Endothelial cell of umbilical vein (primary cell): ENCODE results near the gene GGT5. TPM values are rescaled to one million over a fixed set of nuclear protein-coding genes. Genes with fewer than 3 reads are reported as not detected.

Experiments
- BruUV-seq: library from RNA; stranded (reverse); fragments of 400-500 nt; replicated peaks from 2 replicates; lab custom pipeline; 2021; lab: Mats Ljungman, UMichigan
- CTCF ChIA-PET: fragments of 300-600, 350-600 bp; sonication (Branson Sonifier 250); formaldehyde crosslinking; loops from one replicate; lab custom pipeline; 2021; ENCODE audit warnings: antibody characterized with exemption, inconsistent platforms; lab: Charles Lee
- POLR2A ChIA-PET: fragments of 300-600, 350-600 bp; sonication (Branson Sonifier 250); formaldehyde crosslinking; loops from one replicate; lab custom pipeline; 2021; ENCODE audit warnings: antibody characterized with exemption, inconsistent platforms; lab: Charles Lee
- DNase-seq: peaks from one replicate; pipeline ENCODE4 v3.0.0-alpha.2; 2011; ENCODE audit warnings: low read depth, low spot score
- FAIRE-seq: peaks from 2 replicates; lab custom pipeline; 2011; peaks lifted over from hg19 to GRCh38; lab: Jason Lieb, UNC
- H2AFZ ChIP-seq: 2 replicates; pipeline ENCODE4 v1.6.0; 2012; ENCODE audit warnings: low read depth, low read length, control low read depth, inconsistent platforms
- H3K27ac ChIP-seq: 2 replicates; pipeline ENCODE4 v1.5.1; 2011; ENCODE audit warnings: low read depth, mild to moderate bottlenecking, control low read depth, low read length, moderate library complexity; ENCODE audit not compliant: insufficient read depth
- H3K27me3 ChIP-seq, 2 experiments: 2 replicates each; pipeline versions ENCODE4 v1.6.0 to v1.6.1; 2011; ENCODE audit warnings: low read length in 2 of 2, mixed read lengths in 1 of 2; ENCODE audit not compliant: control insufficient read depth in 2 of 2, insufficient read depth in 2 of 2
- H3K36me3 ChIP-seq, 2 experiments: 2 replicates in 1 of 2; 3 replicates in 1 of 2; pipeline ENCODE4 v1.5.1; 2011; ENCODE audit warnings: low read length in 2 of 2, mild to moderate bottlenecking in 1 of 2, moderate library complexity in 1 of 2; ENCODE audit not compliant: control insufficient read depth in 2 of 2, insufficient read depth in 2 of 2; ENCODE audit errors: extremely low read depth in 1 of 2
- H3K4me1 ChIP-seq: 3 replicates; pipeline ENCODE4 v1.5.1; 2011; ENCODE audit warnings: mild to moderate bottlenecking, low read length; ENCODE audit not compliant: control insufficient read depth, insufficient read depth; ENCODE audit errors: extremely low read depth
- H3K4me2 ChIP-seq: 2 replicates; pipeline ENCODE4 v1.6.1; 2011; ENCODE audit warnings: low read length, control low read depth, mixed read lengths; ENCODE audit not compliant: insufficient read depth
- H3K4me3 ChIP-seq, 3 experiments: fragments of 200-600 bp in 1 of 3; sonication (generic), shearing (Covaris generic) in 1 of 3; replicated peaks in 1 of 3; 2 replicates each; pipeline ENCODE4 v1.5.1; 2011 to 2016; ENCODE audit warnings: control low read depth in 3 of 3, low read length in 3 of 3, mild to moderate bottlenecking in 2 of 3, inconsistent platforms in 1 of 3, low read depth in 1 of 3, moderate library complexity in 1 of 3; ENCODE audit not compliant: insufficient read depth in 1 of 3
- H3K79me2 ChIP-seq: 2 replicates; pipeline ENCODE4 v1.6.0; 2012; ENCODE audit warnings: low read length, inconsistent platforms; ENCODE audit not compliant: control insufficient read depth, insufficient read depth
- H3K9ac ChIP-seq: replicated peaks from 2 replicates; pipeline ENCODE3; 2011; ENCODE audit warnings: low read length, control low read depth; ENCODE audit not compliant: insufficient read depth; ENCODE audit errors: extremely low read depth
- H3K9me1 ChIP-seq: replicated peaks from 3 replicates; pipeline ENCODE4 v1.6.0; 2011; ENCODE audit warnings: mild to moderate bottlenecking, low read length; ENCODE audit not compliant: control insufficient read depth, insufficient read depth; ENCODE audit errors: extremely low read depth
- H3K9me3 ChIP-seq: replicated peaks from 2 replicates; pipeline ENCODE4 v1.5.1; 2012; ENCODE audit warnings: low read length, inconsistent platforms; ENCODE audit not compliant: control insufficient read depth, insufficient read depth
- H4K20me1 ChIP-seq: replicated peaks from 2 replicates; pipeline ENCODE3; 2011; ENCODE audit warnings: mild to moderate bottlenecking, low read length; ENCODE audit not compliant: control insufficient read depth, insufficient read depth; ENCODE audit errors: extremely low read depth
- CTCF ChIP-seq, 2 donors: IDR thresholded peaks; 1 replicate in 1 of 2; 2 replicates in 1 of 2; pipeline ENCODE4 v1.5.1; 2011; ENCODE audit warnings: low read length in 2 of 2, mild to moderate bottlenecking in 2 of 2, moderate library complexity in 2 of 2, control low read depth in 1 of 2, inconsistent platforms in 1 of 2, low read depth in 1 of 2; ENCODE audit not compliant: insufficient read depth in 1 of 2; ENCODE audit errors: extremely low read depth in 1 of 2
- FOS ChIP-seq: IDR thresholded peaks from 2 replicates; pipeline ENCODE4 v1.6.1; 2011; ENCODE audit warnings: mild to moderate bottlenecking, low read length, moderate library complexity, borderline replicate concordance; ENCODE audit not compliant: insufficient read depth
- JUN ChIP-seq: IDR thresholded peaks from 2 replicates; pipeline ENCODE4 v1.6.1; 2011; ENCODE audit warnings: borderline replicate concordance, low read depth; ENCODE audit not compliant: insufficient read length, insufficient read depth
- MAX ChIP-seq: IDR thresholded peaks from 2 replicates; pipeline ENCODE4 v1.6.1; 2011; ENCODE audit not compliant: insufficient read depth, insufficient read length
- POLR2A ChIP-seq: IDR thresholded peaks from 2 replicates; pipeline ENCODE4 v1.6.1; 2012; ENCODE audit warnings: low read depth, mild to moderate bottlenecking, control low read depth, low read length
- POLR2AphosphoS5 ChIP-seq: IDR thresholded peaks from 2 replicates; pipeline ENCODE4 v1.6.1; 2012; ENCODE audit warnings: low read depth, mild to moderate bottlenecking, control low read depth, low read length, moderate library complexity; ENCODE audit not compliant: insufficient read depth
- dilution Hi-C: fragments of 300-500 bp; cut with MboI; formaldehyde crosslinking; loops from one replicate; pipeline ENCODE4 v1.15.0; 2019; ENCODE audit warnings: low sequenced_read_pairs; ENCODE audit not compliant: extremely low pct_ligation_motif_present
- intact Hi-C: fragments of 100-400 bp; cut with micrococcal nuclease; formaldehyde crosslinking; loops from one replicate; pipeline ENCODE4 v1.10.0; 2022
- polyA plus RNA-seq, 4 experiments: library from polyadenylated mRNA; depleted of rRNA in 3 of 4; stranded (reverse) in 3 of 4; unstranded in 1 of 4; fragments of >200 nt; gene quantifications; 2 replicates each; pipeline versions ENCODE4 v1.2.1 to v1.2.3, GENCODE V29; 2011 to 2012; ENCODE audit warnings: missing spikeins in 1 of 4
- total RNA-seq: library from RNA; stranded (reverse); gene quantifications from 2 replicates; pipeline ENCODE4 v1.2.3, GENCODE V29; 2021

GGT5 gene
- total and polyA plus RNA-seq, 2 donors (not counting 3 experiments of a cell fraction or from before 2014, with no cell fraction given), result 45.9 to 293 TPM

GRCh38 chr22:24186892-24187670 is 57.8 kb downstream of the GGT5 start:
- Histone ChIP-seq H4K20me1 (no peaks in the 10 kb centered on the region), H3K4me1 (peaks cover 9% of the 10 kb centered on the region), H3K4me3 (no peak overlapping the region), H3K9me1 (no peaks in the 10 kb centered on the region), H3K9ac (no peak overlapping the region), H3K36me3 (no peaks in the 10 kb centered on the region), H3K79me2 (no peaks in the 10 kb centered on the region), H3K27me3 (no peaks in the 10 kb centered on the region), H3K27ac (no peak overlapping the region), H3K9me3 (no peaks in the 10 kb centered on the region), H2AFZ (no peak overlapping the region), H3K4me2 (no peak overlapping the region)
- dilution Hi-C loops, result no loop called here
- POLR2A ChIA-PET, result no interaction called here
- FAIRE-seq (no peak), DNase-seq (no peak)
- CTCF ChIA-PET, result no interaction called here
- no peak for TF ChIP-seq POLR2A
- no peak for TF ChIP-seq CTCF (IDR thresholded peaks at IDR 0.05; ENCODE audit: extremely low read depth in 1 of 2, insufficient read depth in 1 of 2, low read depth in 1 of 2, low read length in 2 of 2)
- no peak for TF ChIP-seq POLR2AphosphoS5
- TF ChIP-seq MAX, result no peak
- TF ChIP-seq JUN, result no peak
- TF ChIP-seq FOS, result no peak
- intact Hi-C loops, result loop anchor here (10.0 kb wide), 1 partner anchor 338 kb away; no protein-coding TSS in a partner anchor
- no TSS peak for BruUV-seq
